ENCODE results near the gene RNF149. TPM values are rescaled to one million over a fixed set of nuclear protein-coding genes. Genes with fewer than 3 reads are reported as not detected.

The RNF149 gene
- total RNA-seq, 1 donor, result 73.1 TPM

DNA sequence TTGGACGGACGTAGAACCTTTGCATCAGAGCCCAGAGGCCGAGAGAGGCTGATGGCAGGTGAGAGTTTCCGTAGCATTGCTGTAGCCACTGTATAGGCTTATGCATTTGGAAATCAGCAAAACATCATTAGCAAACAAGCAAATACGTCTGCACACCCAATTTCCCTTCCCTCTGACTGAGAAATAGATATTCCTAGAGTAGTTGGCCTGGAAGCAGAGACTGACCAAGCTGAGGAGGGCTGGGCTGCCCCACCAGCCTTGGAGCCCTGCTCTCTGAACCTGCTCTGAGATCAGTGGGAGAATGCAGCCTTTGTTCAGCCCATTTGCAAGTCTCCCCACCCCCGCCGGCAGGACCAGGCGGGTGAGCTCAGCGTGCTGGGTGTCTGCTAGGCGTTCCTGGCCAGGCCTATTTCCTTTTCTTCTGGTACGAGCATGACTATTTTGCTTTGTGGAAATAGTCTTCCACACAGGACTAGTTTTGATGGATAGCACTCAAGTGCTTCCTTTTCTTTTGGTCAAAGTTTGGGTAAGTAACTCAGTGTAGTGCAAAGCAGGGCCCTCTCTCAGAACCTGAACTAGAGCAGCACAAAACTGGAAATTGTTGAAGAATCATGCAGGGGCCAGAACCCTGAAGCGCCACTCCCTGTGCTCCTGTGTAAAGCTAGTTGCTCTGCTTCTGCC lies 21.9 kb upstream of the RNF149 start:
- Histone ChIP-seq H3K4me3 (ENCODE audit: insufficient read depth, low read length) (no peak overlapping the region), H3K79me2 (ENCODE audit: insufficient read depth, low read length) (no peaks in the 10 kb centered on the region), H4K20me1 (ENCODE audit: insufficient read depth, low read length) (no peaks in the 10 kb centered on the region), H3K4me2 (ENCODE audit: insufficient read depth, low read length) (no peak overlapping the region), H3K27ac (ENCODE audit: low read depth, low read length) (no peak overlapping the region), H3K27me3 (ENCODE audit: insufficient read depth, low read length) (no peaks in the 10 kb centered on the region), H3K36me3 (ENCODE audit: insufficient read depth, low read length) (no peaks in the 10 kb centered on the region), H2AFZ (ENCODE audit: low read length) (no peak overlapping the region), H3K9me3 (ENCODE audit: low read depth, low read length) (no peaks in the 10 kb centered on the region), H3K4me1 (ENCODE audit: insufficient read depth, low read length) (no peaks in the 10 kb centered on the region)
- TF ChIP-seq, protein P1, sequence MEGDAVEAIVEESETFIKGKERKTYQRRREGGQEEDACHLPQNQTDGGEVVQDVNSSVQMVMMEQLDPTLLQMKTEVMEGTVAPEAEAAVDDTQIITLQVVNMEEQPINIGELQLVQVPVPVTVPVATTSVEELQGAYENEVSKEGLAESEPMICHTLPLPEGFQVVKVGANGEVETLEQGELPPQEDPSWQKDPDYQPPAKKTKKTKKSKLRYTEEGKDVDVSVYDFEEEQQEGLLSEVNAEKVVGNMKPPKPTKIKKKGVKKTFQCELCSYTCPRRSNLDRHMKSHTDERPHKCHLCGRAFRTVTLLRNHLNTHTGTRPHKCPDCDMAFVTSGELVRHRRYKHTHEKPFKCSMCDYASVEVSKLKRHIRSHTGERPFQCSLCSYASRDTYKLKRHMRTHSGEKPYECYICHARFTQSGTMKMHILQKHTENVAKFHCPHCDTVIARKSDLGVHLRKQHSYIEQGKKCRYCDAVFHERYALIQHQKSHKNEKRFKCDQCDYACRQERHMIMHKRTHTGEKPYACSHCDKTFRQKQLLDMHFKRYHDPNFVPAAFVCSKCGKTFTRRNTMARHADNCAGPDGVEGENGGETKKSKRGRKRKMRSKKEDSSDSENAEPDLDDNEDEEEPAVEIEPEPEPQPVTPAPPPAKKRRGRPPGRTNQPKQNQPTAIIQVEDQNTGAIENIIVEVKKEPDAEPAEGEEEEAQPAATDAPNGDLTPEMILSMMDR (IDR thresholded peaks at IDR 0.05; ENCODE audit: extremely low read depth, low read depth, low read length), result no peak
- DNase-seq (ENCODE audit: insufficient read length, low spot score, missing footprints), result no peak

DNA sequence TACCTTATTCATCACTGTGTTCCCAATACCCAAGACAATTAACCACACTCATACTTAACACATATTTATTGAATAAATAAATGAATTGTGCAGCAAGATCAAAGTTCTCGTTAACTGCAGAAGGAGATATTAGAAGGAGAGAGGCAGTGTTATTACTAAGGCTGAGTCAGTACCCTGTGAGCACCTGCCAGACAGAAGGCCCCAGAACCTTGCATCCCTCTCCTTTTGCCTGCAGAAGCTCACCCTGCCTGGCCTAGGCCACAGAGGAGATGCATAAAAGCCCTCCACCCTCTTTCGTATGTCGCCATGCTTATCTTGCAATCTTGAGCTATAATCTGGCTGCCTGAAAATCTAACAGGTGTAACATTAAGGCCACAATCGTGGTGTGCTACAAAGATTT lies 20.5 kb upstream of the RNF149 start:
- Histone ChIP-seq H3K27ac (ENCODE audit: low read depth, low read length) (no peak overlapping the region), H3K4me2 (ENCODE audit: insufficient read depth, low read length) (no peak overlapping the region)
- DNase-seq (ENCODE audit: insufficient read length, low spot score, missing footprints), result no peak

DNA sequence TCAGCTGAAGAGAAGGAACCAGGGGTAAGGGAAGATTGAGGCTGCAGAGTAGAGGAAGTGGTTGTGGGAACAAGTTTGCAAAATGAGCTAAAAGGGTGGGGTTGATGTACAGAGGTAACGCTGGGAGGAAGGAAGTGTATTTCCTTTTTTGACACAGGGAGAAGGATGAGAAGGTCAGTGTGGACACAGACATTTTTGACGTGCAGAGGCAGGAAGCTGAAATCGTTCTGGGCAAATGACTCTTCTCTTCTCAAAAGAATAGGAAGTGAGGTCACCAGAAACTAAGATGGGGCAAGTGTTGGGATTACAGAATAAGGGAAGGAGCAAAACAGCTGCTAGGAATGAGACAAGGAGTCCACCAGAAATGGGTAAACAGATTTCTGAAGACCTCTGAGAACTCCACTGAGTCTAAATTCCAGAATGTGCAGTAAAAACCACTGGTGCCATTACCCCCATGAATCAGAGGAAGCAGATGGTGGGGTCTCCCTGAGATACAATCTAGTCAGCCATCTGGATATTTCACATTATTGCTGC lies 20.0 kb upstream of the RNF149 start:
- TF ChIP-seq, protein P1 (IDR thresholded peaks at IDR 0.05; ENCODE audit: extremely low read depth, low read depth, low read length), result no peak

More for the DNA sequence above, 20.5 kb upstream of the RNF149 start:
- H3K79me2 ChIP-seq (ENCODE audit: insufficient read depth, low read length), result no peaks in the 10 kb centered on the region
- no peak overlapping the region for H3K4me3 ChIP-seq (ENCODE audit: insufficient read depth, low read length)
- no peaks in the 10 kb centered on the region for H3K4me1 ChIP-seq (ENCODE audit: insufficient read depth, low read length)
- no peaks in the 10 kb centered on the region for H4K20me1 ChIP-seq (ENCODE audit: insufficient read depth, low read length)
- H3K27me3 ChIP-seq (ENCODE audit: insufficient read depth, low read length), result no peaks in the 10 kb centered on the region
- H2AFZ ChIP-seq (ENCODE audit: low read length), result no peak overlapping the region
- TF ChIP-seq, protein P1 (IDR thresholded peaks at IDR 0.05; ENCODE audit: extremely low read depth, low read depth, low read length), result no peak
- H3K36me3 ChIP-seq (ENCODE audit: insufficient read depth, low read length), result no peaks in the 10 kb centered on the region
- H3K9me3 ChIP-seq (ENCODE audit: low read depth, low read length), result no peaks in the 10 kb centered on the region

DNA sequence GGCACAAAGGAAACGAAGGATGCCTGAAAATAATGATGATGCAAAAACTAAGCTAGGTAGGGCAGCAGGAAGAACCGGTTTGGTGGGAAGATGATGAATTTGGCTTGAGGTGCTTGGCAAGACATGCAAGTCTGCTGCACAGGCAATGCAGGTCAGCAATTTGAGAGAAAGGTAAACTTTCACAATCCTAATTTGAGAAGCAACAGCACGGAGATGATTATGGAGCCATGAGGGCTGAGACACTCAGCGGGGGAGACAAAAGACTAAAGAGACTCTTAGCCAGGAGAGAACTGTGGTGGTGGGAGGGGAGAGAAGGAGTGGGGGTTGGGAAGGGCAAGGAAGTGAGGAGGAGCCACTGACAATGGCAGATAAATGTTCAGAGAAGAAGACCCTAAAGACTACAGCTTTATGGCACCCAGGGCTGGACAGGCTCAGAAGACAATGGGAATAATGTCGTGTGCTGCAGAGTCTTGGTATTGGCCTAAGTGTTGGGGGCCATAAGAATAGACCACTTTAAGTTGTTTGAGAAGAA lies 19.4 kb upstream of the RNF149 start:
- Histone ChIP-seq H3K4me2 (ENCODE audit: insufficient read depth, low read length) (no peak overlapping the region), H4K20me1 (ENCODE audit: insufficient read depth, low read length) (no peaks in the 10 kb centered on the region), H3K27me3 (ENCODE audit: insufficient read depth, low read length) (no peaks in the 10 kb centered on the region), H3K27ac (ENCODE audit: low read depth, low read length) (no peak overlapping the region), H3K36me3 (ENCODE audit: insufficient read depth, low read length) (no peaks in the 10 kb centered on the region), H3K9me3 (ENCODE audit: low read depth, low read length) (no peaks in the 10 kb centered on the region), H3K4me3 (ENCODE audit: insufficient read depth, low read length) (no peak overlapping the region), H3K79me2 (ENCODE audit: insufficient read depth, low read length) (no peaks in the 10 kb centered on the region), H2AFZ (ENCODE audit: low read length) (peak overlapping the region; percentile 69), H3K4me1 (ENCODE audit: insufficient read depth, low read length) (no peaks in the 10 kb centered on the region)
- TF ChIP-seq, protein P1 (IDR thresholded peaks at IDR 0.05; ENCODE audit: extremely low read depth, low read depth, low read length), result no peak
- DNase-seq (ENCODE audit: insufficient read length, low spot score, missing footprints), result no peak

More for the DNA sequence above, 20.0 kb upstream of the RNF149 start:
- H3K36me3 ChIP-seq (ENCODE audit: insufficient read depth, low read length), result no peaks in the 10 kb centered on the region
- no peak overlapping the region for H3K4me2 ChIP-seq (ENCODE audit: insufficient read depth, low read length)
- no peaks in the 10 kb centered on the region for H3K79me2 ChIP-seq (ENCODE audit: insufficient read depth, low read length)
- H2AFZ ChIP-seq (ENCODE audit: low read length), result peak overlapping the region; percentile 69
- no peaks in the 10 kb centered on the region for H4K20me1 ChIP-seq (ENCODE audit: insufficient read depth, low read length)
- no peaks in the 10 kb centered on the region for H3K9me3 ChIP-seq (ENCODE audit: low read depth, low read length)
- H3K27me3 ChIP-seq (ENCODE audit: insufficient read depth, low read length), result no peaks in the 10 kb centered on the region
- no peak overlapping the region for H3K4me3 ChIP-seq (ENCODE audit: insufficient read depth, low read length)
- no peak overlapping the region for H3K27ac ChIP-seq (ENCODE audit: low read depth, low read length)
- no peak for DNase-seq (ENCODE audit: insufficient read length, low spot score, missing footprints)
- H3K4me1 ChIP-seq (ENCODE audit: insufficient read depth, low read length), result no peaks in the 10 kb centered on the region

All from osteoblast (primary cell).